Measurements from ENCODE around the gene MACROH2A2.

DNA sequence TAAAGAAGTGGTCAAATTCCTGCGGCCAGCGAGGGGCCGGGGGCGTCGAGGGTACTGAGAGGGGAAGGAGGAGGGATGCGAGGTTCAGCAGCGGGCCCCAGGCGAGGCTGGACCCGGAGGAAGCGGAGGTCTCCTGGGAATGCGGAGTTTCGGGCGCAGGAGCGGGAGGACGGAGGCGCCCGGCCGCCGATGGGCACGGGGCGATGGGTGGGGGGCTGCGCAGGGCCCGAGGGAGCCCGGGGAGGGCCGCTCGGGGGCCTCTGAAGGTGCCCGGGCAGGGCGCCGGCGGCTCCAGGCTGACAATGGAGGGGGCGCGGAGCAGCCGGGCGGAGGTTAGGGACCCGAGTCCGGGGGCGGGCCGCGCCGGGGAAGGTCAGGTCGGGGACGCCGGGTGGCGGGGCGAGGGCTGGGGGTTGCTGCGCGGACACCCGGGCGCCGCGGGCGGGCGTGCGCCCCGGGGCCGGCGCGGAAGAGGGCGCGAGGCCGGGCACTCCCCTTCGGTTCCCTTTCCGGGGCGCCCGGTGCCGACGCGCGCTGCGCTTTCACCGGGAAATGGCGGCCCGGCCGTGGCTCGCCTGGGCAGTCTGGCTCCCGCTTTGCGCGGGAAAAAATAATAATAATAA is 683 bp downstream of the MACROH2A2 start:
- TF ChIP-seq, protein P1, sequence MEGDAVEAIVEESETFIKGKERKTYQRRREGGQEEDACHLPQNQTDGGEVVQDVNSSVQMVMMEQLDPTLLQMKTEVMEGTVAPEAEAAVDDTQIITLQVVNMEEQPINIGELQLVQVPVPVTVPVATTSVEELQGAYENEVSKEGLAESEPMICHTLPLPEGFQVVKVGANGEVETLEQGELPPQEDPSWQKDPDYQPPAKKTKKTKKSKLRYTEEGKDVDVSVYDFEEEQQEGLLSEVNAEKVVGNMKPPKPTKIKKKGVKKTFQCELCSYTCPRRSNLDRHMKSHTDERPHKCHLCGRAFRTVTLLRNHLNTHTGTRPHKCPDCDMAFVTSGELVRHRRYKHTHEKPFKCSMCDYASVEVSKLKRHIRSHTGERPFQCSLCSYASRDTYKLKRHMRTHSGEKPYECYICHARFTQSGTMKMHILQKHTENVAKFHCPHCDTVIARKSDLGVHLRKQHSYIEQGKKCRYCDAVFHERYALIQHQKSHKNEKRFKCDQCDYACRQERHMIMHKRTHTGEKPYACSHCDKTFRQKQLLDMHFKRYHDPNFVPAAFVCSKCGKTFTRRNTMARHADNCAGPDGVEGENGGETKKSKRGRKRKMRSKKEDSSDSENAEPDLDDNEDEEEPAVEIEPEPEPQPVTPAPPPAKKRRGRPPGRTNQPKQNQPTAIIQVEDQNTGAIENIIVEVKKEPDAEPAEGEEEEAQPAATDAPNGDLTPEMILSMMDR (IDR thresholded peaks at IDR 0.05) = no peak
- no peak for TF ChIP-seq POLR2A (IDR thresholded peaks at IDR 0.05)

Measured in testis (tissue), 2 donors.